ENCODE measurements around the gene SLC22A1.

DNA sequence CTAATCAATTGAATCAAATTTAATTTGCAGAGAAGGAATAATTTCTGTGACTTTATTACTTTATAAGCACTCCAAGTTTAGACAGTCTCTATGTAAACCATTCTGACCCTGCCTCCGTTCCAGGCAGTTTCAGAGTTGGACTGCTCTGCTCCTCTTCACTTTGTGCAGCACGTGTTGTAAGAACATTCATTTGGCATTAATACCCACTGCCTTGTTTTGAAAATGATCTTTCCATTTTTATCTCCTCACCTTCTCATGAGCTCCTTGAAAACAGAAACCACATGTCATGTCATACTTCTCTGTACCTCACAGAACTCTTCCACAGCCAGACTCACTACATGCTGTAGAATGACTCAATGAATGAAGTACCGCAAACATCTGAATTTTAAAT is 25.5 kb downstream of the SLC22A1 start:
- TF ChIP-seq, protein P1, sequence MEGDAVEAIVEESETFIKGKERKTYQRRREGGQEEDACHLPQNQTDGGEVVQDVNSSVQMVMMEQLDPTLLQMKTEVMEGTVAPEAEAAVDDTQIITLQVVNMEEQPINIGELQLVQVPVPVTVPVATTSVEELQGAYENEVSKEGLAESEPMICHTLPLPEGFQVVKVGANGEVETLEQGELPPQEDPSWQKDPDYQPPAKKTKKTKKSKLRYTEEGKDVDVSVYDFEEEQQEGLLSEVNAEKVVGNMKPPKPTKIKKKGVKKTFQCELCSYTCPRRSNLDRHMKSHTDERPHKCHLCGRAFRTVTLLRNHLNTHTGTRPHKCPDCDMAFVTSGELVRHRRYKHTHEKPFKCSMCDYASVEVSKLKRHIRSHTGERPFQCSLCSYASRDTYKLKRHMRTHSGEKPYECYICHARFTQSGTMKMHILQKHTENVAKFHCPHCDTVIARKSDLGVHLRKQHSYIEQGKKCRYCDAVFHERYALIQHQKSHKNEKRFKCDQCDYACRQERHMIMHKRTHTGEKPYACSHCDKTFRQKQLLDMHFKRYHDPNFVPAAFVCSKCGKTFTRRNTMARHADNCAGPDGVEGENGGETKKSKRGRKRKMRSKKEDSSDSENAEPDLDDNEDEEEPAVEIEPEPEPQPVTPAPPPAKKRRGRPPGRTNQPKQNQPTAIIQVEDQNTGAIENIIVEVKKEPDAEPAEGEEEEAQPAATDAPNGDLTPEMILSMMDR (IDR thresholded peaks at IDR 0.05), result no peak
- TF ChIP-seq POLR2A (IDR thresholded peaks at IDR 0.05), result no peak
- no peak for TF ChIP-seq POLR2AphosphoS5 (IDR thresholded peaks at IDR 0.05; ENCODE audit: insufficient read depth in 1 of 2, low read depth in 1 of 2)

Measured in vagina (tissue), 2 donors.